Gastrocnemius medialis (tissue), 4 donors: ENCODE results near the gene TFPI.
"Not testable (repeated sequence)": the region's sequence is repeated elsewhere in the genome, so short reads cannot be mapped to it uniquely, and the experiment has no call there.

Experiments used
- CTCF ChIP-seq, 5 experiments: fragments of 450-650 bp in 3 of 5; fragments of 200-600 bp in 2 of 5; sonication (generic) in 2 of 5; IDR thresholded peaks in 4 of 5; conservative IDR thresholded peaks in 1 of 5; 1 replicate in 4 of 5; 2 replicates in 1 of 5; pipeline ENCODE4 v1.5.1; 2016 to 2019; ENCODE audit warnings: antibody characterized with exemption in 5 of 5, mild to moderate bottlenecking in 3 of 5, moderate library complexity in 3 of 5
- POLR2A ChIP-seq, 2 donors: fragments of 450-650 bp; IDR thresholded peaks; one replicate each; pipeline ENCODE4 v1.6.1; 2017; ENCODE audit warnings: antibody characterized with exemption in 2 of 2, mild to moderate bottlenecking in 2 of 2, moderate library complexity in 2 of 2

GRCh38 chr2:187565618-187566017 lies 11.4 kb upstream of the TFPI start:
- TF ChIP-seq CTCF (IDR thresholded peaks at IDR 0.05 in 4 of 5, conservative IDR thresholded peaks at IDR 0.05 in 1 of 5); POLR2A (IDR thresholded peaks at IDR 0.05): not testable (repeated sequence)
